Measurements from ENCODE around the gene PRKCH.

Gene PRKCH

DNA sequence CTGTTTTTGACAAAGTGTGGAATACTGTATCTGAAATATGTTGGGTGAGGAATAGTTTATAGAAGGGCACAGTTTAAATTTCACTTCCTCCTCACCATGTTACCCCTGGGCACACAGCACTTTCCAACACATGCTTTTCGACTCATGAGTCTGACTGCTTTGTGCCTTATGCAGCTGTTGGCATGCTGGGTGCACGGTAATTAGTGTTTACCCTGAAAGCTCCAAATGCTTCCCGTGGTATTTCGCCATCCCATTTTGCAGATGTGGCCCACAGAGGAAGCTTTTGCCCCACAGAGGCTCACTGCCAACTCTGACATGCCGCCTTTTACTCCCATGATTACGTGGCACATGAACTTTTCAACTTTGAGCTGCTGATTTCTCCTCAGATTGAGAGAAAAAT, 168.6 kb downstream of the PRKCH start:
- H3K27ac ChIP-seq (ENCODE audit: extremely low read depth, low read depth, low read length): no peak overlapping the region
- no peak for TF ChIP-seq YY1 (tag by site-specific recombination; IDR thresholded peaks at IDR 0.05)
- TF ChIP-seq BCL11A (tag by site-specific recombination; IDR thresholded peaks at IDR 0.05; ENCODE audit: low read depth): no peak
- TF ChIP-seq, protein P1, sequence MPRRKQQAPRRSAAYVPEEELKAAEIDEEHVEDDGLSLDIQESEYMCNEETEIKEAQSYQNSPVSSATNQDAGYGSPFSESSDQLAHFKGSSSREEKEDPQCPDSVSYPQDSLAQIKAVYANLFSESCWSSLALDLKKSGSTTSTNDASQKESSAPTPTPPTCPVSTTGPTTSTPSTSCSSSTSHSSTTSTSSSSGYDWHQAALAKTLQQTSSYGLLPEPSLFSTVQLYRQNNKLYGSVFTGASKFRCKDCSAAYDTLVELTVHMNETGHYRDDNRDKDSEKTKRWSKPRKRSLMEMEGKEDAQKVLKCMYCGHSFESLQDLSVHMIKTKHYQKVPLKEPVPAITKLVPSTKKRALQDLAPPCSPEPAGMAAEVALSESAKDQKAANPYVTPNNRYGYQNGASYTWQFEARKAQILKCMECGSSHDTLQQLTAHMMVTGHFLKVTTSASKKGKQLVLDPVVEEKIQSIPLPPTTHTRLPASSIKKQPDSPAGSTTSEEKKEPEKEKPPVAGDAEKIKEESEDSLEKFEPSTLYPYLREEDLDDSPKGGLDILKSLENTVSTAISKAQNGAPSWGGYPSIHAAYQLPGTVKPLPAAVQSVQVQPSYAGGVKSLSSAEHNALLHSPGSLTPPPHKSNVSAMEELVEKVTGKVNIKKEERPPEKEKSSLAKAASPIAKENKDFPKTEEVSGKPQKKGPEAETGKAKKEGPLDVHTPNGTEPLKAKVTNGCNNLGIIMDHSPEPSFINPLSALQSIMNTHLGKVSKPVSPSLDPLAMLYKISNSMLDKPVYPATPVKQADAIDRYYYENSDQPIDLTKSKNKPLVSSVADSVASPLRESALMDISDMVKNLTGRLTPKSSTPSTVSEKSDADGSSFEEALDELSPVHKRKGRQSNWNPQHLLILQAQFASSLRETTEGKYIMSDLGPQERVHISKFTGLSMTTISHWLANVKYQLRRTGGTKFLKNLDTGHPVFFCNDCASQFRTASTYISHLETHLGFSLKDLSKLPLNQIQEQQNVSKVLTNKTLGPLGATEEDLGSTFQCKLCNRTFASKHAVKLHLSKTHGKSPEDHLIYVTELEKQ (tag by site-specific recombination; IDR thresholded peaks at IDR 0.05; ENCODE audit: borderline replicate concordance): no peak
- no peak for TF ChIP-seq GFI1B (tag by site-specific recombination; IDR thresholded peaks at IDR 0.05)
- no peak for TF ChIP-seq ZNF626 (tag by site-specific recombination; IDR thresholded peaks at IDR 0.05)
- TF ChIP-seq, protein P2, sequence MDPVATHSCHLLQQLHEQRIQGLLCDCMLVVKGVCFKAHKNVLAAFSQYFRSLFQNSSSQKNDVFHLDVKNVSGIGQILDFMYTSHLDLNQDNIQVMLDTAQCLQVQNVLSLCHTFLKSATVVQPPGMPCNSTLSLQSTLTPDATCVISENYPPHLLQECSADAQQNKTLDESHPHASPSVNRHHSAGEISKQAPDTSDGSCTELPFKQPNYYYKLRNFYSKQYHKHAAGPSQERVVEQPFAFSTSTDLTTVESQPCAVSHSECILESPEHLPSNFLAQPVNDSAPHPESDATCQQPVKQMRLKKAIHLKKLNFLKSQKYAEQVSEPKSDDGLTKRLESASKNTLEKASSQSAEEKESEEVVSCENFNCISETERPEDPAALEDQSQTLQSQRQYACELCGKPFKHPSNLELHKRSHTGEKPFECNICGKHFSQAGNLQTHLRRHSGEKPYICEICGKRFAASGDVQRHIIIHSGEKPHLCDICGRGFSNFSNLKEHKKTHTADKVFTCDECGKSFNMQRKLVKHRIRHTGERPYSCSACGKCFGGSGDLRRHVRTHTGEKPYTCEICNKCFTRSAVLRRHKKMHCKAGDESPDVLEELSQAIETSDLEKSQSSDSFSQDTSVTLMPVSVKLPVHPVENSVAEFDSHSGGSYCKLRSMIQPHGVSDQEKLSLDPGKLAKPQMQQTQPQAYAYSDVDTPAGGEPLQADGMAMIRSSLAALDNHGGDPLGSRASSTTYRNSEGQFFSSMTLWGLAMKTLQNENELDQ (tag by site-specific recombination; IDR thresholded peaks at IDR 0.05; ENCODE audit: low read depth): no peak
- TF ChIP-seq IKZF3 (tag by site-specific recombination; IDR thresholded peaks at IDR 0.05): no peak
- no peak for TF ChIP-seq ZNF184 (tag by site-specific recombination; IDR thresholded peaks at IDR 0.05)
- no peak for TF ChIP-seq BCL11B (tag by site-specific recombination; IDR thresholded peaks at IDR 0.05; ENCODE audit: low read depth)
- TF ChIP-seq, protein P3, sequence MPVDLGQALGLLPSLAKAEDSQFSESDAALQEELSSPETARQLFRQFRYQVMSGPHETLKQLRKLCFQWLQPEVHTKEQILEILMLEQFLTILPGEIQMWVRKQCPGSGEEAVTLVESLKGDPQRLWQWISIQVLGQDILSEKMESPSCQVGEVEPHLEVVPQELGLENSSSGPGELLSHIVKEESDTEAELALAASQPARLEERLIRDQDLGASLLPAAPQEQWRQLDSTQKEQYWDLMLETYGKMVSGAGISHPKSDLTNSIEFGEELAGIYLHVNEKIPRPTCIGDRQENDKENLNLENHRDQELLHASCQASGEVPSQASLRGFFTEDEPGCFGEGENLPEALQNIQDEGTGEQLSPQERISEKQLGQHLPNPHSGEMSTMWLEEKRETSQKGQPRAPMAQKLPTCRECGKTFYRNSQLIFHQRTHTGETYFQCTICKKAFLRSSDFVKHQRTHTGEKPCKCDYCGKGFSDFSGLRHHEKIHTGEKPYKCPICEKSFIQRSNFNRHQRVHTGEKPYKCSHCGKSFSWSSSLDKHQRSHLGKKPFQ (tag by site-specific recombination; IDR thresholded peaks at IDR 0.05): no peak
- TF ChIP-seq ZNF645 (tag by site-specific recombination; IDR thresholded peaks at IDR 0.05): no peak
- TF ChIP-seq MEIS1 (CRISPR knock-in tag; IDR thresholded peaks at IDR 0.05; ENCODE audit: borderline replicate concordance): no peak
- TF ChIP-seq ZNF747 (tag by site-specific recombination; IDR thresholded peaks at IDR 0.05): no peak
- TF ChIP-seq, protein P4, sequence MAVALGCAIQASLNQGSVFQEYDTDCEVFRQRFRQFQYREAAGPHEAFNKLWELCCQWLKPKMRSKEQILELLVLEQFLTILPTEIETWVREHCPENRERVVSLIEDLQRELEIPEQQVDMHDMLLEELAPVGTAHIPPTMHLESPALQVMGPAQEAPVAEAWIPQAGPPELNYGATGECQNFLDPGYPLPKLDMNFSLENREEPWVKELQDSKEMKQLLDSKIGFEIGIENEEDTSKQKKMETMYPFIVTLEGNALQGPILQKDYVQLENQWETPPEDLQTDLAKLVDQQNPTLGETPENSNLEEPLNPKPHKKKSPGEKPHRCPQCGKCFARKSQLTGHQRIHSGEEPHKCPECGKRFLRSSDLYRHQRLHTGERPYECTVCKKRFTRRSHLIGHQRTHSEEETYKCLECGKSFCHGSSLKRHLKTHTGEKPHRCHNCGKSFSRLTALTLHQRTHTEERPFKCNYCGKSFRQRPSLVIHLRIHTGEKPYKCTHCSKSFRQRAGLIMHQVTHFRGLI (tag by site-specific recombination; IDR thresholded peaks at IDR 0.05): no peak
- TF ChIP-seq PRDM6 (tag by site-specific recombination; IDR thresholded peaks at IDR 0.05): no peak
- no peak for TF ChIP-seq OVOL3 (tag by site-specific recombination; IDR thresholded peaks at IDR 0.05)
- no peak overlapping the region for H3K4me3 ChIP-seq (ENCODE audit: low read depth, low read length)
- POLR2A ChIA-PET: interaction anchor here (0.9 kb wide), 1 partner anchor 205 kb away, joined by 3 read pairs; the partner anchor contains the start of gene HIF1A
- no peaks in the 10 kb centered on the region for H3K36me3 ChIP-seq (ENCODE audit: control insufficient read depth in 2 of 2, insufficient read depth in 1 of 2, low read length in 2 of 2)
- H3K9me3 ChIP-seq (ENCODE audit: control insufficient read depth, insufficient read depth, low read depth, low read length): no peaks in the 10 kb centered on the region
- CTCF ChIA-PET: interaction anchor here (0.7 to 3.0 kb wide), 2 partner anchors 14 to 126 kb away, joined by 3 to 14 read pairs; no protein-coding TSS in a partner anchor
- no peaks in the 10 kb centered on the region for H3K4me1 ChIP-seq (ENCODE audit: control insufficient read depth, insufficient read depth, low read length)
